Measurements from ENCODE around the gene EPB41L4A. TPM values are rescaled to one million over a fixed set of nuclear protein-coding genes. Genes with fewer than 3 reads are reported as not detected.

The EPB41L4A gene
- total RNA-seq, 1 experiment from 2014 or later, result 28.6 TPM

DNA sequence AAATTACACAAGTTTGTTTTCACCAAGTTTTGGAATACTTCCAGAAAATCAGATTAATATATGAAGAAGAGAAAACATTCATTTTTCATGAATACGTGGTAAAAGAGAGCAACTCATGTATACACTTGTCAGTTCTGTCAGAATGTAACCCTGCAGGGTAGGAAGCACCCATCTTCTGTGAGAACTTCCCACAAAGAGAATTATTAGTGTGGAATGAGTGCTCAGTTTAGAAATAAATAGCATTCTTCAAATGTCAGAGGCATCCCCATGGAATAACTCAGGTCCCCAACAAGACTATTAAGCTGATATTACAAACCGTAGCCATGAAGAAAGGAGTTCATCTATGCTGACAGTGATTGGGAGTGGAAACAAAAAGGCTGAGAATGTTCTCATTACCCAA, 45.2 kb downstream of the EPB41L4A start:
- no TSS peak for BruUV-seq (replicated peaks)
- H3K4me3 Mint-ChIP-seq (ENCODE audit: low read depth, unreplicated experiment), result no peak overlapping the region
- TF ChIP-seq, protein P1, sequence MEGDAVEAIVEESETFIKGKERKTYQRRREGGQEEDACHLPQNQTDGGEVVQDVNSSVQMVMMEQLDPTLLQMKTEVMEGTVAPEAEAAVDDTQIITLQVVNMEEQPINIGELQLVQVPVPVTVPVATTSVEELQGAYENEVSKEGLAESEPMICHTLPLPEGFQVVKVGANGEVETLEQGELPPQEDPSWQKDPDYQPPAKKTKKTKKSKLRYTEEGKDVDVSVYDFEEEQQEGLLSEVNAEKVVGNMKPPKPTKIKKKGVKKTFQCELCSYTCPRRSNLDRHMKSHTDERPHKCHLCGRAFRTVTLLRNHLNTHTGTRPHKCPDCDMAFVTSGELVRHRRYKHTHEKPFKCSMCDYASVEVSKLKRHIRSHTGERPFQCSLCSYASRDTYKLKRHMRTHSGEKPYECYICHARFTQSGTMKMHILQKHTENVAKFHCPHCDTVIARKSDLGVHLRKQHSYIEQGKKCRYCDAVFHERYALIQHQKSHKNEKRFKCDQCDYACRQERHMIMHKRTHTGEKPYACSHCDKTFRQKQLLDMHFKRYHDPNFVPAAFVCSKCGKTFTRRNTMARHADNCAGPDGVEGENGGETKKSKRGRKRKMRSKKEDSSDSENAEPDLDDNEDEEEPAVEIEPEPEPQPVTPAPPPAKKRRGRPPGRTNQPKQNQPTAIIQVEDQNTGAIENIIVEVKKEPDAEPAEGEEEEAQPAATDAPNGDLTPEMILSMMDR (IDR thresholded peaks at IDR 0.05; ENCODE audit: unreplicated experiment), result no peak
- H3K9me3 Mint-ChIP-seq (ENCODE audit: low read depth, unreplicated experiment), result no peaks in the 10 kb centered on the region
- no peaks in the 10 kb centered on the region for H3K27me3 Mint-ChIP-seq (ENCODE audit: unreplicated experiment)
- CTCF ChIA-PET, result interaction anchor here (0.7 kb wide), 1 partner anchor 1058 kb away, joined by 3 read pairs; no protein-coding TSS in a partner anchor
- H3K27ac Mint-ChIP-seq (ENCODE audit: unreplicated experiment), result no peak overlapping the region
- DNase-seq, result no peak
- peaks cover 9% of the 10 kb centered on the region for H3K4me1 Mint-ChIP-seq (ENCODE audit: low read depth, unreplicated experiment)
- no peaks in the 10 kb centered on the region for H3K36me3 Mint-ChIP-seq (ENCODE audit: insufficient read depth, unreplicated experiment)
- intact Hi-C loops (cut with micrococcal nuclease; ENCODE audit: unreplicated experiment), result no loop called here

DNA sequence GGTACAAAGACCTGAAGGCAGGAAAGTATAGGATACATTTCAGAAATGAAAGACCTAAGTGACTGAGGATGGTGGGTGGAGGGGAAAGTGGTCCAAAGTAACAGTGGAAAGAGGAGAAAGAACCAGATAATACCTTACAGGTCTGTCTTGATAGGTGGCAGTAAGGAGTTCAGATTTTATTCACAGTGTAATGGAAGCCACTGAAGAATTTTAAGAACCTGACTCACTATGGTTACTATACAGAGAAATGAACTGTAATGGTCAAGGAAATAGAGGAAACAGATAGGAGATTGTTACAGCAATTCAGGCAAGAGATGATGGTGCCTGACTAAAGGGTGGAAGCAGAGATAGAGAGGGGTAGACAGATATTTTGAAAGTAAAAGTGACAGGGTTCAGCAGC, 46.5 kb downstream of the EPB41L4A start:
- CTCF ChIA-PET, result no interaction called here
- no peak for DNase-seq

DNA sequence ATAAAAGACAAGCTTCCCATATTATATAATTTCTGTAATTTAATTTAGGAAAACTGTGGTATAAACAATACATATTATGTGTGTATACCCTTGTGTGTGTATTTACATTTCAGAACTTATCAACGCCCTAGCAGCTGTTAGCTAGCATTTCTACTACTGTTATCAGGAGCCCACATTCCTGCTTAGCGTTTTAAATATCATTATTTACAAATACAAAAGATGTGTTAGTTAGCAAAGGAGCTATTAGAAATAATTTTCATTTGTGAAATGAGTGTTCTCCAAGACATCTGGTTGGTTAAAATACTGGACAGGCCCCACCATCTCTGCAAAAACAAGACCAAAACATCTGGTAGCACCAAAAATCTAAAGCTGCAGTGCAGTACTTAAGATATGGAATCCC, 48.0 kb downstream of the EPB41L4A start:
- no peak overlapping the region for H3K4me3 Mint-ChIP-seq (ENCODE audit: low read depth, unreplicated experiment)
- intact Hi-C loops (cut with micrococcal nuclease; ENCODE audit: unreplicated experiment), result no loop called here
- H3K36me3 Mint-ChIP-seq (ENCODE audit: insufficient read depth, unreplicated experiment), result no peaks in the 10 kb centered on the region
- BruUV-seq (replicated peaks), result no TSS peak
- no peaks in the 10 kb centered on the region for H3K9me3 Mint-ChIP-seq (ENCODE audit: low read depth, unreplicated experiment)
- no peaks in the 10 kb centered on the region for H3K27me3 Mint-ChIP-seq (ENCODE audit: unreplicated experiment)
- TF ChIP-seq, protein P1 (IDR thresholded peaks at IDR 0.05; ENCODE audit: unreplicated experiment), result no peak
- no peak overlapping the region for H3K27ac Mint-ChIP-seq (ENCODE audit: unreplicated experiment)
- peaks cover 9% of the 10 kb centered on the region for H3K4me1 Mint-ChIP-seq (ENCODE audit: low read depth, unreplicated experiment)
- DNase-seq, result no peak
- CTCF ChIA-PET, result no interaction called here

More for the DNA sequence above, 46.5 kb downstream of the EPB41L4A start:
- peaks cover 9% of the 10 kb centered on the region for H3K4me1 Mint-ChIP-seq (ENCODE audit: low read depth, unreplicated experiment)
- H3K36me3 Mint-ChIP-seq (ENCODE audit: insufficient read depth, unreplicated experiment), result no peaks in the 10 kb centered on the region
- TF ChIP-seq, protein P1 (IDR thresholded peaks at IDR 0.05; ENCODE audit: unreplicated experiment), result no peak
- no peak overlapping the region for H3K4me3 Mint-ChIP-seq (ENCODE audit: low read depth, unreplicated experiment)
- no peak overlapping the region for H3K27ac Mint-ChIP-seq (ENCODE audit: unreplicated experiment)
- H3K27me3 Mint-ChIP-seq (ENCODE audit: unreplicated experiment), result no peaks in the 10 kb centered on the region
- H3K9me3 Mint-ChIP-seq (ENCODE audit: low read depth, unreplicated experiment), result no peaks in the 10 kb centered on the region
- intact Hi-C loops (cut with micrococcal nuclease; ENCODE audit: unreplicated experiment), result no loop called here
- BruUV-seq (replicated peaks), result no TSS peak

DNA sequence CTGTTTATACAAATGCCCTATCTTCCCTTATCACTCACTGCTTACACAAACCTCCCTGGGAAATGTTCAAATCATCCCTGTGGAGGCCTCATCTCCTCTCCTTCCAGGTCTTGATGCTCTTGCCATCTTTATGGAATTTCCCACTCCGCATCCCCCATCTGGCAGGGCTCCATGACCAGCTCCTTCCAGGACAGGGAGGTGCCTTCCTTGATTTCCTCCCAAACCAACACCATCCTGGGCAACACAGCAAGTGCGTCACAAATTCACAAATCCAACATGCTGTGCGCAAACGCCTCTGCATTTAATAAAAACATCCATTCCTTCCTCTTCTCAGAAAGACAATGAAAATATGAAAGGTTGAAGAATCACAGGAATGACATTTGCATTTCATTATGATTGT, 51.7 kb downstream of the EPB41L4A start:
- Mint-ChIP-seq H3K4me3 (ENCODE audit: low read depth, unreplicated experiment) (no peak overlapping the region), H3K4me1 (ENCODE audit: low read depth, unreplicated experiment) (peaks cover 3% of the 10 kb centered on the region)
- CTCF ChIA-PET, result interaction anchor here (0.8 to 1.8 kb wide), 3 partner anchors 9 to 128 kb away, joined by 3 to 6 read pairs (median 4); partner anchors contain the start of gene EPB41L4A

More for the DNA sequence above, 51.7 kb downstream of the EPB41L4A start:
- TF ChIP-seq, protein P1 (IDR thresholded peaks at IDR 0.05; ENCODE audit: unreplicated experiment), result no peak
- Mint-ChIP-seq H3K9me3 (ENCODE audit: low read depth, unreplicated experiment) (no peaks in the 10 kb centered on the region), H3K27ac (ENCODE audit: unreplicated experiment) (no peak overlapping the region), H3K36me3 (ENCODE audit: insufficient read depth, unreplicated experiment) (no peaks in the 10 kb centered on the region), H3K27me3 (ENCODE audit: unreplicated experiment) (no peaks in the 10 kb centered on the region)
- intact Hi-C loops (cut with micrococcal nuclease; ENCODE audit: unreplicated experiment), result no loop called here
- BruUV-seq (replicated peaks), result no TSS peak
- DNase-seq, result no peak
